CD4-positive, alpha-beta T cell treated with Interleukin-17A for 4 hours (primary cell): Measurements from ENCODE around the gene GPC5.
"Not testable (repeated sequence)": the region's sequence is repeated elsewhere in the genome, so short reads cannot be mapped to it uniquely, and the experiment has no call there.

Experiments
- DNase-seq: peaks from one replicate; pipeline ENCODE4 v3.0.0-alpha.2; 2020; ENCODE audit warnings: mixed read lengths

GPC5 gene

GRCh38 chr13:92412996-92413395, 1014.6 kb downstream of the GPC5 start:
- no peak for DNase-seq

- DNase-seq: no peak
Observed at GRCh38 chr13:92413452-92413851, 1015.0 kb downstream of the GPC5 start.

- DNase-seq: no peak
Observed at GRCh38 chr13:92414851-92415250, 1016.4 kb downstream of the GPC5 start.

GRCh38 chr13:92415781-92416180, 1017.4 kb downstream of the GPC5 start:
- DNase-seq: no peak

- DNase-seq: no peak
Observed at GRCh38 chr13:92418818-92419412, 1020.5 kb downstream of the GPC5 start.

- DNase-seq: no peak
Observed at GRCh38 chr13:92429231-92429630, 1030.8 kb downstream of the GPC5 start.

GRCh38 chr13:92433386-92433785, 1035.0 kb downstream of the GPC5 start:
- no peak for DNase-seq

- no peak for DNase-seq
Observed at GRCh38 chr13:92433963-92434362, 1035.5 kb downstream of the GPC5 start.

GRCh38 chr13:92436924-92437323, 1038.5 kb downstream of the GPC5 start:
- DNase-seq: no peak

- no peak for DNase-seq
Observed at GRCh38 chr13:92444244-92444643, 1045.8 kb downstream of the GPC5 start.

- no peak for DNase-seq
Observed at GRCh38 chr13:92451060-92451459, 1052.6 kb downstream of the GPC5 start.

GRCh38 chr13:92452840-92453239, 1054.4 kb downstream of the GPC5 start:
- no peak for DNase-seq

- DNase-seq: no peak
Observed at GRCh38 chr13:92459306-92459705, 1060.9 kb downstream of the GPC5 start.

GRCh38 chr13:92460479-92460878, 1062.1 kb downstream of the GPC5 start:
- no peak for DNase-seq

GRCh38 chr13:92461402-92461801, 1063.0 kb downstream of the GPC5 start:
- no peak for DNase-seq

GRCh38 chr13:92461831-92462230, 1063.4 kb downstream of the GPC5 start:
- DNase-seq: no peak

GRCh38 chr13:92463134-92463533, 1064.7 kb downstream of the GPC5 start:
- no peak for DNase-seq

GRCh38 chr13:92473765-92474475, 1075.5 kb downstream of the GPC5 start:
- DNase-seq: no peak

- no peak for DNase-seq
Observed at GRCh38 chr13:92480387-92480786, 1082.0 kb downstream of the GPC5 start.

- not testable (repeated sequence) for DNase-seq
Observed at GRCh38 chr13:92482790-92483189, 1084.4 kb downstream of the GPC5 start.

GRCh38 chr13:92483894-92484293, 1085.5 kb downstream of the GPC5 start:
- no peak for DNase-seq

GRCh38 chr13:92487238-92487637, 1088.8 kb downstream of the GPC5 start:
- no peak for DNase-seq

- no peak for DNase-seq
Observed at GRCh38 chr13:92488249-92488852, 1089.9 kb downstream of the GPC5 start.

- DNase-seq: no peak
Observed at GRCh38 chr13:92491839-92492238, 1093.4 kb downstream of the GPC5 start.
